ENCODE results near the gene FALEC. TPM values are rescaled to one million over a fixed set of nuclear protein-coding genes. Genes with fewer than 3 reads are reported as not detected.
"Not testable (repeated sequence)": the region's sequence is repeated elsewhere in the genome, so short reads cannot be mapped to it uniquely, and the experiment has no call there.

Gene FALEC
- total RNA-seq, 1 experiment from 2014 or later: 0.55 TPM

DNA sequence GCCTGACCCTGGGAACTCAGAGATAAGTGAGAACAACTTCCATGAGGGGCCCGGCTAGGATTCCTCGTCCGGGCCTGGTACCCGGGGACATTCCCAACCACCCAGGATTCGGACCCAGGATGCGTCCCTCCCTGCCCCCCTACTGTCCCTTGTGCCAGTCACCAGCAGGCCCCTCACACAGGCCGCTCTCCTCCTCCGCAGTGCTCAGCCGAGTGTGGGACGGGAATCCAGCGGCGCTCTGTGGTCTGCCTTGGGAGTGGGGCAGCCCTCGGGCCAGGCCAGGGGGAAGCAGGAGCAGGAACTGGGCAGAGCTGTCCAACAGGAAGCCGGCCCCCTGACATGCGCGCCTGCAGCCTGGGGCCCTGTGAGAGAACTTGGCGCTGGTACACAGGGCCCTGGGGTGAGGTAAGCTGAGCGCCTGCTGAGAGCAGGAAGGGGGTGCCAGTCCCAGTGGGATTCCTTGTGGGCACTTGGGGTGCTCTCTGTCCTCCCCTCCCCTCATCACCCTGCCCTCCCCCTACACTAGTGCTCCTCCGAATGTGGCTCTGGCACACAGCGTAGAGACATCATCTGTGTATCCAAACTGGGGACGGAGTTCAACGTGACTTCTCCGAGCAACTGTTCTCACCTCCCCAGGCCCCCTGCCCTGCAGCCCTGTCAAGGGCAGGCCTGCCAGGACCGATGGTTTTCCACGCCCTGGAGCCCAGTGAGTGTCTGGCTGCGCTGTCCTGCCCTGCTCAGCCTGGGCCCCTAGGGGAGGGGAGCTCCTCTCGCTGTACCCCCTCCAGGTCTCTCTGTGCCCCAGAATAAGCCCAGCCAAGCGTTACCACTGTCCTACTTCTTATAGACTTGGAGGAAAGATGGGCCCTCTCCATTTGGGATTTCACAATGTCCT is 43.5 kb downstream of the FALEC start:
- DNase-seq (ENCODE audit: low spot score): no peak

DNA sequence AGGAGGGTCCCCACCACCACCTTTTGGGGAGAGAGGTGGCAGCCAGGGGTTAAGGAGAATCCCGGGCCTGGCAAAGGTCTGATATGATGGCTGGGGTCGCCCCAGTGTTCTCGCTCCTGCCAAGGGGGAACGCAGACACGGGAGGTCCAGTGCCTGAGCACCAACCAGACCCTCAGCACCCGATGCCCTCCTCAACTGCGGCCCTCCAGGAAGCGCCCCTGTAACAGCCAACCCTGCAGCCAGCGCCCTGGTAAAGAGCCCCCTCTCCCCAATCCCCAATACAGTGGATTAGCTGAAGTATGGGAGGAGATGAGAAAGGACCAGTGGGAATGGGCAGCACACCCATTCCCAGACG is 44.1 kb downstream of the FALEC start:
- DNase-seq (ENCODE audit: low spot score): no peak

DNA sequence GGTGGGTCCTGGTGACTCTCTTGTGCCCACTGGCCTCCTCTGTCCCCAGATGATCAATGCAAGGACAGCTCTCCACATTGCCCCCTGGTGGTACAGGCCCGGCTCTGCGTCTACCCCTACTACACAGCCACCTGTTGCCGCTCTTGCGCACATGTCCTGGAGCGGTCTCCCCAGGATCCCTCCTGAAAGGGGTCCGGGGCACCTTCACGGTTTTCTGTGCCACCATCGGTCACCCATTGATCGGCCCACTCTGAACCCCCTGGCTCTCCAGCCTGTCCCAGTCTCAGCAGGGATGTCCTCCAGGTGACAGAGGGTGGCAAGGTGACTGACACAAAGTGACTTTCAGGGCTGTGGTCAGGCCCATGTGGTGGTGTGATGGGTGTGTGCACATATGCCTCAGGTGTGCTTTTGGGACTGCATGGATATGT is 44.5 kb downstream of the FALEC start:
- DNase-seq (ENCODE audit: low spot score): peak; percentile 73

DNA sequence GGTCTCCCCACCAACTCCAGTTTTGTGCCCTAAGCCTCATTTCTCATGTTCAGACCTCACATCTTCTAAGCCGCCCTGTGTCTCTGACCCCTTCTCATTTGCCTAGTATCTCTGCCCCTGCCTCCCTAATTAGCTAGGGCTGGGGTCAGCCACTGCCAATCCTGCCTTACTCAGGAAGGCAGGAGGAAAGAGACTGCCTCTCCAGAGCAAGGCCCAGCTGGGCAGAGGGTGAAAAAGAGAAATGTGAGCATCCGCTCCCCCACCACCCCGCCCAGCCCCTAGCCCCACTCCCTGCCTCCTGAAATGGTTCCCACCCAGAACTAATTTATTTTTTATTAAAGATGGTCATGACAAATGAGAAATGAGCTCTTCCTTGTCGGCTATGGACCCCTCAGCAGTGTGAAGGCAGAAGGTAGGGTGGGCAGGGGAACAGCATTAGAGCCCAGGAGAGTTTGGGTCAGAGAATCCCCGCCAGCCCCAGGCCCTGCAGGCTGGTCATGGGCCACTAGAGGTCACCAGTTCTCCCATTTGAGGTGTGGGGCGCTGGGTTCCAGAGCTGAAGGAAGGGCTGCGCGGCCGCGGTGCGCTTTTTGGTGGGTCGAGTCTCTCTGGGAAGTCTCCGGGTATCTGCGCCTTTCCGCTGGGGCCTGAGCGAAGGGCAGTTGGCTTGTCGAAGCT is 45.2 kb downstream of the FALEC start:
- no peak for DNase-seq (ENCODE audit: low spot score)

DNA sequence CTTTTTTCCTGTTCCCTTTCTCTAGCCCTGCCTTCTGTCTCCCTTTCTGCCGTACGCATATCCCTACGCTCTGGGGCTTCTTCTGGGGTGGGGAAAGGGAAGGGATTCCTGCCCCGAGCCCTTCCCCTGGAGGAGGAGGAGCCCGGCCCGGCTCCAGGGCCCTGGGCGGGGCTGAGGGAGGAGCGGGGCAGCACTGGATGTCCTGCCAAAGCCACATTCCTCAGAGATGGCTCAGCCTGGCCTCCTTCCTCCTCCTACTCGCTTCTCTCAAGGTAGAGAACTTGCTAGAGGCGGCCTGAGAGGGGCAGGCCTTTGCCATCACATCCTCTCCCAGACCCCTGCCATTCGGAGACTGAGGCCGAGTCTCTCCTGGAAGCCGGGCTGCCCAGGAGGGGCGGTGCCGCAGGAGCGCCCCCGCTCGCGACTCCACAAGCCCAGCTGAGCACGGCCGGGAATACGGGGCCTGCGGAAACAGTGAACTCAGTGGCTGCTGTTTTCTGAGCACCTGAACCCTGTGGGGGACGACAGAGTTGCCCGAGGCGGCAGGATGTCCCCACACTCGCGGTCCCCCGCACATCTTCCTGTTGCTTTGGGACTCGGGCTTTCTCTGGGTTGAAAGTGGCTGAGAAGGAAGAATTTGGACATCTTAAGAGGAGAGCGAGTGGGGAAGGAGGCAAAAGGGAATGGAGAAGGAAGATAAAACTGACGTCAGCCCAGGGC is 45.9 kb downstream of the FALEC start:
- DNase-seq (ENCODE audit: low spot score): peak; percentile 99

DNA sequence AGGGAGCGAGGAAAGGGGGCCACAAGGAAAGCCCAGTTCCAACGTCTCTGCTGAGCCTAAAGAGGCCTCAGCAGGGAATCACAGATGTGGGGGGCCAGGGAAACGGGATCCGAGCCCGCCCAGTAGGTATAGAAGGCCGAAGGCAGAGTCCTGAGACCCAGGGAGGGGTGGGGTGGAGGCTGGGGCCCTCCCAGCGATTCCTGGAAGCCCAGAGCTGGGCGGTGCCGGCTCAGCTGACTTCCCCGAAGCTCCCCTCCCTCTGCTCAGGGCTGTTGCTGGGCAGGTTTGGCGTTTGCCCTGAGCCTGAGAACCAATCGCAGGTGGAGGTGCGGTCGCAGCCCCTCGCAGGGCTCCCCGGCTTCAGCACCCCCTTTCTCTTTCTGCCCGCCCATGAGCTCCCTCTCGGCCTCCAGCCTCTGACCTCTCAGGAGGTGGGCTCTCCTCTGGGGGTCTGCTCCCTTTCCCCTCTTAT is 46.5 kb downstream of the FALEC start:
- DNase-seq (ENCODE audit: low spot score): peak; percentile 94

DNA sequence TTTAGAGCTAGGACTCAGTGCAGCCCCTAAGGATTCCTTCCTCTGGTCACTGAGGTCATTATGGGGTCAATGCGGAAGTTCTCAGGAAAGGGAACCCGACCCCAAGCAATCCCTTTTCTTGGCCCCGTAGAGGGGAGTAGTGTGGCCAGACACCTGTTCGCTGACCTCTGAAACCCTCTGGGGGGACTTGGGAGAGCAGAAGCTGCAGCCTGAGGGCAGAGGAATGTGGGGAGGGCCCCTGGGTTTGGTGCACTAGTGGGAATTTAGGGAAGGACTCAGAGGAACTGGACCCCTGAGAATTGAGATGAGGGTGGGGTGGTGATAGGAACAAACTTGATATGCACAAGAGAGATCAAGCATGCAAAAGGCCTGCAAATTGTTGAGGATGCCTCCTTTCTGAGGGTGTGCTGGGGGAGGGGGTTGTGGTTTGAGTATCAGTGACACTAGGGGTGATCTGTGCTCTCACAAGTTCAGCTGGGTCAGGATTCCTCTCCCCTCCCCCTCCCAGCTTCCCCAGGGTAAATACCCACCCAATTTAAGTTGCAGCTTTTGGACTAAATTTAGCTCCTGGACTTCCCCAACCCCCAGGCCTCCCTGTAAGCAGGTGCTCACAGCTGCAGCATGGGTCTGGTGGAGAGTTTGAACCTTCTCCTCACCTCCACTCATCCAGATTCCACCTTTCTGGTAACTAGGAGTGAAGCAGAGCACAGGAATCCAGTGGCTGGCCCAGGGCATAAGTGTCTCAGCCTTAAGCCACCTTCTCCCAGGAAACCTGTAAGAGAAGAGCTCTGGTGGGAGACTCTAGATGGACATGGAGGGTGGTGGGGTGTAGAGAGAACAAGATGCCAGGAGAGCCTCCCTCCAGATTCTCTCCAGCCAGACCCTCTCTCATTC is 47.1 kb downstream of the FALEC start:
- DNase-seq (ENCODE audit: low spot score): no peak

DNA sequence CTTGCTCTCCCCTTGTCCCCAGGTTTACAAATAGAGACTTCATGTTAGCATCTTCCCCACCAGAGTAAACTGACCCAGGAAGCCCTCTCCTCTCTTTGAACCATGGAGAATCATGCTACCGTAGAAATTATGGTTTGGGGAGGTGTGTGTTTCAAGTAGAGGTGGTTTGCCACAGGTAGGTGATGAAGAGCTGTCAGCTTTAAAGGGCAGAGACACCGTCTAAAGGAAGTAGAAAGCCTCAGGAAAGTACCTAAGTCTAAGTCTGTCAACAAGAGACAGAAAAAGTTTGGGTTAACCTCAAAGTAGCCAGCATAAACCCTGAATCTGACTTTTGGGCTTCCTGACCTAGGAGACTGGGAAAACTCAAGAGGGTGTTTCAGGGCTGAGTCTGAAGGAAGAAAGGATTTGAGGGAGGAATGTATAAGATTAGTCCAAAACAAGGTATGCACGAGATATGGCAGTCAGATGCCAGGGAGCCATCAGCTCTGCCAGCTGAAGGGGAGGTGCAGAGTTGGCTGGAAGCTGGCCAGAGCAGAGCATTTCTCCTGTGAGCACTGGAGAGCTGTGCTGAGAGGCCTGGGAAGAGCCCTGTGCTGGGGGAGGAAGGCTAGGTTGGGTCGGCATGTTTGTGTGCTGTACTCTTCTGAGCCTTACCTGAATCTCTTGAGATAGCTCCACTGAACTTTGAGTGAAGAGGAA is 47.9 kb downstream of the FALEC start:
- peak; percentile 73 for DNase-seq (ENCODE audit: low spot score)

DNA sequence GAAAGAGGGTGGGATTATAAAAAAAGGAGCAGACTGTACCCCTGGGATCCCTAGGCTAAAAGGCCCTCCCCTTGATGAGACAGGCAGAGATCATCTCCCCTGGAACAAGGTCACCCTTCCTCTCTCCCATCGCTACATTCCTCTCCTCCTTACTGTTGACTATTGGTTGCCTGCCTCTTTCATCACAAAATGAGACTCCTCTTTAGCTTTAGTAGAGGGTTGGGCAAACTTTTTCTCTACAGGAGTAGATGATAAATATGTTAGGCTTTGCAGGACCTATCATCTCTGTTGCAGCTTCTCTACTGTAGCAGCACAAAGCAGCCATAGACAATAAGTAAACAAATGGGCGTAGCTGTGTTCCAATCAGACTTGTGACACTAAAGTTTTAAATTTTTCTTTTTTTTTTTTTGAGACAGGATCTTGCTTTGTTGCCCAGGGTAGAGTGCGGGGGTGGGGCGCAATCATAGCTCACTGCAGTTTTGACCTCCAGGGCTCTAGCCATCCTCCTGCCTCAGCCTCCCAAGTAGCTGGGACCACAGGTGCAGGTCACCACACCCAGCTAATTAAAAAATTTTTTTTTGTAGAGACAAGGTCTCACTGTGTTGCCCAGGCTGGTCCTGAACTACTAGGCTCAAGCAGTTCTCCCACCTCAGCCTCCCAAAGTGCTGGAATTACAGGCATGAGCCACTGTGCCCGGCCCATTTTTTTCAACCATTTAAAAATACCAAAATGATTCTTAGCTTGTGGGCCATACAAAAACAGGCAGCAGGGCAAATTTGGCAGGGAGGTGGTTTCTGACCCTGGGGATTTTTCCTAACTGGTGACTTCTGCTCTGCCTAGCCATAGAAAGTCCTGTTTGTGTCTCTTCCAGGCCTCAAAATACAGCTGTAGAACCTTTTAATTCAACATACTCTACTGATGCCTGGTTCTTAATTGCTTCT is 48.8 kb downstream of the FALEC start:
- peak; percentile 63 for DNase-seq (ENCODE audit: low spot score)

DNA sequence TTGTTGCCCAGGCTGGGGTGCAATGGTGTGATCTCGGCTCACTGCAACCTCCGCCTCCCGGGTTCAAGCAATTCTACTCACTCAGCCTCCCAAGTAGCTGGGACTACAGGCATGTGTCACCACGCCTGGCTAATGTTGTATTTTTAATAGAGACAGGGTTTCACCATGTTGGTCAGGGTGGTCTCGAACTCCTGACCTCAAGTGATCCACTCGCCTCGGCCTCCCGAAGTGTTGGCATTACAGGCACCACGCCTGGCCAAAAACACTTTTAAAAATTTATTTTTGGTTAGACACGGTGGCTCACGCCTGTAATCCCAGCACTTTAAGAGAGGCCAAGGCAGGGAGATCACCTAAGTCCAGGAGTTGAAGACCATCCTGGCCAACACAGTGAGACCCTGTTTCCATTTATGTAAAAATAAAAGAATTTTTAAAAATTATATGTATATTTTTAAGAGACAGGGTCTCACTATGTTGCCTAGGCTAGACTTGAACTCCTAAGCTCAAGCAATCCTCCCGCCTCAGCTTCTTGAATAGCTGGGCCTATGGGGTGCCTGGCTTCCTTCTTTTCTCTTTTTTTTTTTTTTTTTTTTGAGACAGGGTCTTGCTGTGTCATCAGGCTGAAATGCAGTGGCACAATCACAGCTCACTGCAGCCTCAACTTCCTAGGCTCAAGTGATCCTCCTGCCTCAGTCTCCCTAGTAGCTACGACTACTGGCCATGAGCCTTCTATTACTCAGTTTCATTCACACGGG is 49.9 kb downstream of the FALEC start:
- DNase-seq (ENCODE audit: low spot score): not testable (repeated sequence)

DNA sequence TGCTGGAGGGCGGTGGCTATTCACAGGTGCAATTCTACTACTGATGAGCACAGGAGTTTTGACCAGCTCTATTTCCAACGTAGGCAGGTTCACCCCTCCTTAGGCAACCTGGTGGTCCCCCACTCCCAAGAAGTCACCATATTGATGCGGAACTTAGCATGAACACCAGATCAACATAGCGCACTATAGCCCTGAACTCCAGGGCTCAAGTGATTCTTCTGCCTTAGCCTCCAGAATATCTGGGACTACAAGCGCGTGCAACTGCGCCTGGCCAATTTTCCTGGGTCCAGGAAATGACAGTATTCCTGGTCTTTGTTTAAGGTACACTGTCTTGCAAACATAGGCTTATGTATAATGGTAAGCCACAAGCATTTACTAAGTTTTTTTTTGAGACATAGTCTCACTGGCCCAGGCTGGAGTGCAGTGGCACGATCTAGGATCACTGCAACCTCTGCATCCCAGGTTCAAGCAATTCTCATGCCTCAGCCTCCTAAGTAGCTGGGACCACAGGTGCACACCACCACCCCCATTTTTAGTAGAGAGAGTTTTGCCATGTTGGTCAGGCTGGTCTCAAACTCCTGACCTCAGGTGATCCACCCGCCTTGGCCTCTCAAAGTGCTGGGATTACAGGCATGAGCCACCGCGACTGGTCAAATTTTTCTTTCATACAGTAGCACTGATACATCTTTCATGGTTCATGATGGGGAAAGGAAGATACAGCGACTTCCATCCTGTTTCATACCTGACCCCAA is 51.2 kb downstream of the FALEC start:
- no peak for DNase-seq (ENCODE audit: low spot score)

DNA sequence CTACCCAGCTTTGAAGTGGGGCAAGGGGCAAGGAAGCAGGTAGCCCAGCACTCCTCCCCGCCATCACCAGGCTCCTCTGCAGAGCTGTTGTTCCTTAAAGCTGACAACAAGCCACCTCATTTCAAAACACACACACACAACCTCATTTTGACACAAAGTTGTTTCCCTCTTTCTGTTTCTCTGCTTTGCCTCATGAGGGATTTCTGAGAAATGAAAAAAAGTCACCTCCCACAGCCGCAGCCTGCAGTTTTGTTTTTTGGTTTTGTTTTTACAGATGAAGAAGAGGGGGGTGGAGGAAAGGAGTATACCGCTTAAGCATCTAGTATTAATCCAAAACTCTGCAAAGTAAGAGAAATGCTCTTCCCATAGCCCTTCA is 51.8 kb downstream of the FALEC start:
- no peak for DNase-seq (ENCODE audit: low spot score)

DNA sequence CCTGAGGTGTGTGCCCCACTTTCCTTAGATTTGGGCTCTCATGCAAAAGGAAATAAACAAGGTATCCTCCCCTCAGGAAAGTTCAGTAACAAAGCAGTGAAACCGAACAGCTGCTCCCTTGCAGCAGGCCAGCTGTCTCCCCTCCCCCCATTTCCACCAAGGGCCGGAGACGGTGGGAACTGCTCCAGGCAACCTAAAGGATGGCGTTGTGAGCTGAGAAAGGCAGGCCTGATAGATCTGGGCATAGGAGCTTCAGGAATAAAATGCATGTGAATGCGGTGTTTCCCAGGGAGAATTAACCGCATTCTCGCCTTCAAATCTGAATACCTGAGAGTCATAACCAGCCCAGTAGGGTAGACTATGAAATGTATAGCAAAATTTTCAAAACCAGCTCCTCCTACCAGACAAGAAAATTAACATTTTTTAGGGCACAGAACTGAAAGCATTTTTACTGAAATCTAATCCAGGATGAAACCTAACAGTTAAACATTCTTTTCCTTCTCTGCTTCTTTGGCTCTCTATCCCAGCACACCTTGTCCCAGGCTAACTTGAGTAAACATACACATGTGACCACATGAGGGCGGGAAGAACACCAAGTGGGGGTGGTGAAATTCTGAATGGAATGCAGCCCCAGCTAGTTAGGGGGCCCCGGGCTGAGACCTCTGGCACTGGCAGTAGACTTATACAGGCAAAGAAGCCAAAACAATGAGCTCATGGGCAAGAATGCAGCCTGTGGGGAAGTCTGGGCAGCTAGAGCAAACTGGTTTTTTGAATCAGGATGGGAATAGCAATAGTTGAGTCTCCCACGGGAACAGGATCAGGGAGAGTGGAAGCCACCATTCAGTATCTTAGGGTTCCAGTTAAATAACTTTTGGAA is 52.4 kb downstream of the FALEC start:
- DNase-seq (ENCODE audit: low spot score): peak; percentile 98

DNA sequence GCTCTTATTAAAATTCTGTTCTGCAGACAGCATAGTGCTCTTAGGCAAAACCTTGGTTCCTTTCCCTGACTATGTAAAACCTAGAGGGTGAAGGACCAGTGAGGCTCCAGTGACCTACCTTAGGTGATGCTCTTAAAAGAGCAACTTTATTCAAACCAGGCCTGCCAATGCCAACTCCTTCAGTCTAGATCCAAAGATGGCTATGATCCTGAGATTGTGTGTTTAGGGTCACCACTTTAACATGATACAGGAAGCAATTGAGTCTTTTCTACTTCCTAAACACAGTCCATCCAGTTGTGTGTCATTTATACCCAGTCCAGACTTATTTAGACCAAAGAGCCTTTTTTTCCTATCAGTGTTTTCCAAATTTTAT is 53.0 kb downstream of the FALEC start:
- no peak for DNase-seq (ENCODE audit: low spot score)

DNA sequence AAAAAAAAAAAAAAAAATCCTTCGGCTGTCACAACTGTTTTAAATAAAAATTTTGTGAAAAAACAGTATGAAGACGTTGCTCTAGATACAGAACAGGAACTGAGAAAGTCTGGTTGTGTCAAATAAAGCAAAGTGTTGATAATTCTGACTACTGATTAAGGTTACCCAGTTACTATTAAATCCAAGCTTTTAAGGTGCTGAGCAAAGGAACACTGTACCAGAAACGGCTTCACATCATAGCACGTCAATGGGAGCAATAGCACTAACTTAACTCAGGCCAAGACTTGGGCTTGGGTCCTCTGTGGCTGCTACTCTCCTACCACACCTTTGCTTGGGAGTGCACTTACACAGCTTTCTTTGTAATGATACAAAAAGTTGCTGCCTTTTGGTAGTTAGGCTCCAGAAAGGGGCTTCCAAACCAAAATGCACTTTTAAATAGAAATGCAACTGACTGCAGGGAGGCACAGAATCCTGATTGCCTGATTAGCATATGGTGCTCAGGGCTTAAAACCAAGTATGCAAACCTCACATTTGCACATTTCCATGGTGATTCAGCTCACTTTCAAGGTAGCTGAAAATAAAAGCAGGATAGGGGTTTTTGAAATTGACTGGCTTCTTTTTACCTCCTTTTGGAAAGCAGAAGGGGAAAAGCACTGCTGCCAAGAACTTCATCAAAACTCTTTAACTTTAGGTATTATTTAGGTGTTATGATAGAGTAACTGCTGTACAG is 57.5 kb downstream of the FALEC start:
- DNase-seq (ENCODE audit: low spot score): no peak

DNA sequence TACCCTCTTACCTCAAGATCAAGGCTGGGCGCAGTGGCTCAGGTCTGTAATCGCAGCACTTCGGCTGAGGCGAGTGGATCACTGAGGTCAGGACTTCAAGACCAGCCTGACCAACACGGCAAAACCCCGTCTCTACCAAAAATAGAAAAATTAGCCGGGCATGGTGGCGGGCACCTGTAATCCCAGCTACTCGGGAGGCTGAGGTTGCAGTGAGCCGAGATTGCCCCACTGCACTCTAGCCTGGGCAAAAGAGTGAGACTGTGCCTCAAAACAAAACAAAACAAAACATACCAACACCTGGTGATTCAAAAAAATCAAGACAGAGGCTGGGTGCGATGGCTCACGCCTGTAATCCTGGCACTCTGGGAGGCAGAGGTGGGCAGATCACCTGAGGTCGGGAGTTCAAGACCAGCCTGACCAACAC is 58.1 kb downstream of the FALEC start:
- DNase-seq (ENCODE audit: low spot score): not testable (repeated sequence)

All from A172 (cell line).